ENCODE measurements around the gene FAM193A.

The FAM193A gene

GRCh38 chr4:2694691-2695090 is 158.2 kb downstream of the FAM193A start:
- H3K4me3 ChIP-seq (replicated peaks; ENCODE audit: insufficient read depth, low read length) = no peak overlapping the region
- no peak overlapping the region for H3K27ac ChIP-seq (replicated peaks)
- H3K27me3 ChIP-seq (ENCODE audit: insufficient read depth, poor library complexity, severe bottlenecking) = no peaks in the 10 kb centered on the region
- DNase-seq (ENCODE audit: low read depth in 1 of 2, low spot score in 1 of 2) = no peak
- TF ChIP-seq POLR2AphosphoS5 (IDR thresholded peaks at IDR 0.05; ENCODE audit: low read depth) = no peak
- no peak for TF ChIP-seq SPI1 (IDR thresholded peaks at IDR 0.05; ENCODE audit: borderline replicate concordance, low read depth)
- TF ChIP-seq GABPA (IDR thresholded peaks at IDR 0.05; ENCODE audit: low read depth) = no peak
- no peak for TF ChIP-seq REST (IDR thresholded peaks at IDR 0.05; ENCODE audit: insufficient replicate concordance, low read depth)
- no peak for TF ChIP-seq CTCF (IDR thresholded peaks at IDR 0.05; ENCODE audit: insufficient read depth, low read length)

GRCh38 chr4:2695346-2696060 is 159.1 kb downstream of the FAM193A start:
- no peak for TF ChIP-seq GABPA (IDR thresholded peaks at IDR 0.05; ENCODE audit: low read depth)
- no peak for TF ChIP-seq CTCF (IDR thresholded peaks at IDR 0.05; ENCODE audit: insufficient read depth, low read length)
- H3K4me3 ChIP-seq (replicated peaks; ENCODE audit: insufficient read depth, low read length) = no peak overlapping the region
- H3K27ac ChIP-seq (replicated peaks) = no peak overlapping the region

GRCh38 chr4:2696423-2696822 is 160.0 kb downstream of the FAM193A start:
- H3K27ac ChIP-seq (replicated peaks) = no peak overlapping the region
- no peak for DNase-seq (ENCODE audit: low read depth in 1 of 2, low spot score in 1 of 2)
- TF ChIP-seq REST (IDR thresholded peaks at IDR 0.05; ENCODE audit: insufficient replicate concordance, low read depth) (no peak), SPI1 (IDR thresholded peaks at IDR 0.05; ENCODE audit: borderline replicate concordance, low read depth) (no peak), CTCF (IDR thresholded peaks at IDR 0.05; ENCODE audit: insufficient read depth, low read length) (no peak), GABPA (IDR thresholded peaks at IDR 0.05; ENCODE audit: low read depth) (no peak), POLR2AphosphoS5 (IDR thresholded peaks at IDR 0.05; ENCODE audit: low read depth) (no peak)
- no peaks in the 10 kb centered on the region for H3K27me3 ChIP-seq (ENCODE audit: insufficient read depth, poor library complexity, severe bottlenecking)
- H3K4me3 ChIP-seq (replicated peaks; ENCODE audit: insufficient read depth, low read length) = no peak overlapping the region

More at GRCh38 chr4:2695346-2696060, 159.1 kb downstream of the FAM193A start:
- DNase-seq (ENCODE audit: low read depth in 1 of 2, low spot score in 1 of 2) = no peak
- H3K27me3 ChIP-seq (ENCODE audit: insufficient read depth, poor library complexity, severe bottlenecking) = no peaks in the 10 kb centered on the region

GRCh38 chr4:2697995-2698414 is 161.6 kb downstream of the FAM193A start:
- H3K27ac ChIP-seq (replicated peaks) = no peak overlapping the region
- no peak overlapping the region for H3K4me3 ChIP-seq (replicated peaks; ENCODE audit: insufficient read depth, low read length)

More at GRCh38 chr4:2697995-2698414, 161.6 kb downstream of the FAM193A start:
- no peak for TF ChIP-seq POLR2AphosphoS5 (IDR thresholded peaks at IDR 0.05; ENCODE audit: low read depth)
- TF ChIP-seq CTCF (IDR thresholded peaks at IDR 0.05; ENCODE audit: insufficient read depth, low read length) = no peak
- no peak for TF ChIP-seq REST (IDR thresholded peaks at IDR 0.05; ENCODE audit: insufficient replicate concordance, low read depth)
- TF ChIP-seq GABPA (IDR thresholded peaks at IDR 0.05; ENCODE audit: low read depth) = no peak
- no peak for TF ChIP-seq SPI1 (IDR thresholded peaks at IDR 0.05; ENCODE audit: borderline replicate concordance, low read depth)
- no peak for DNase-seq (ENCODE audit: low read depth in 1 of 2, low spot score in 1 of 2)
- no peaks in the 10 kb centered on the region for H3K27me3 ChIP-seq (ENCODE audit: insufficient read depth, poor library complexity, severe bottlenecking)
